Gastroesophageal sphincter (tissue), 4 donors: ENCODE measurements around the gene GPR84. TPM values are rescaled to one million over a fixed set of nuclear protein-coding genes. Genes with fewer than 3 reads are reported as not detected.
A peak's percentile ranks its signal among the peaks of the same experiment; 100 is the strongest.

Source experiments
- ATAC-seq: fragments of 150-250 bp; one replicate; pipeline ENCODE4 v1.9.1; 2016; ENCODE audit warnings: mild to moderate bottlenecking, moderate library complexity
- H3K27ac ChIP-seq, 4 donors: fragments of 200-600 bp; sonication (generic) in 3 of 4; 1 replicate in 3 of 4; 2 replicates in 1 of 4; pipeline ENCODE4 v1.5.1; 2016 to 2019
- H3K27me3 ChIP-seq: fragments of 200-600 bp; sonication (generic); one replicate; pipeline ENCODE4 v1.5.1; 2019
- H3K36me3 ChIP-seq, 2 donors: fragments of 200-600 bp; sonication (generic); one replicate each; pipeline ENCODE4 v1.5.1; 2019; ENCODE audit warnings: control low read depth in 1 of 2
- H3K4me1 ChIP-seq, 3 donors: fragments of 200-600 bp; sonication (generic); 1 replicate in 2 of 3; 2 replicates in 1 of 3; pipeline ENCODE4 v1.5.1; 2016 to 2019; ENCODE audit warnings: control low read depth in 2 of 3
- H3K4me3 ChIP-seq, 2 donors: fragments of 200-600 bp; sonication (generic); one replicate each; pipeline ENCODE4 v1.5.1; 2019; ENCODE audit warnings: mild to moderate bottlenecking in 1 of 2, moderate library complexity in 1 of 2
- H3K9me3 ChIP-seq, 3 donors: fragments of 200-600 bp; sonication (generic); one replicate each; pipeline ENCODE4 v1.5.1; 2017 to 2019; ENCODE audit warnings: control low read depth in 2 of 3
- CTCF ChIP-seq, 4 experiments: fragments of 200-600 bp in 2 of 4; fragments of 450-650 bp in 2 of 4; sonication (generic) in 1 of 4; IDR thresholded peaks; one replicate each; pipeline ENCODE4 v1.5.1; 2017 to 2019; ENCODE audit warnings: antibody characterized with exemption in 4 of 4, mild to moderate bottlenecking in 2 of 4, moderate library complexity in 2 of 4
- EP300 ChIP-seq: sonication (generic); formaldehyde crosslinking; IDR thresholded peaks from one replicate; pipeline ENCODE4 v1.6.1; 2017; ENCODE audit warnings: antibody characterized with exemption, mild to moderate bottlenecking
- POLR2A ChIP-seq, 2 donors: fragments of 450-650 bp; IDR thresholded peaks; one replicate each; pipeline ENCODE4 v1.6.1; 2017; ENCODE audit warnings: antibody characterized with exemption in 2 of 2, mild to moderate bottlenecking in 2 of 2, moderate library complexity in 1 of 2
- POLR2AphosphoS5 ChIP-seq: sonication (generic); formaldehyde crosslinking; IDR thresholded peaks from one replicate; pipeline ENCODE4 v1.6.1; 2017; ENCODE audit warnings: antibody characterized with exemption
- WGBS, 2 donors: methylation state at CpG; one replicate each; pipeline ENCODE4 v1.1.5; 2018; ENCODE audit warnings: low coverage in 1 of 2; 5-methylcytosine and 5-hydroxymethylcytosine counted together
- total RNA-seq, 4 donors: library from RNA; depleted of rRNA; stranded (reverse); fragments of >200 nt; gene quantifications; one replicate each; pipeline ENCODE4 v1.1.0, GENCODE V29; 2016

The GPR84 gene
- total RNA-seq, 4 donors from 2014 or later, result 0.54 TPM; not detected in 3

DNA sequence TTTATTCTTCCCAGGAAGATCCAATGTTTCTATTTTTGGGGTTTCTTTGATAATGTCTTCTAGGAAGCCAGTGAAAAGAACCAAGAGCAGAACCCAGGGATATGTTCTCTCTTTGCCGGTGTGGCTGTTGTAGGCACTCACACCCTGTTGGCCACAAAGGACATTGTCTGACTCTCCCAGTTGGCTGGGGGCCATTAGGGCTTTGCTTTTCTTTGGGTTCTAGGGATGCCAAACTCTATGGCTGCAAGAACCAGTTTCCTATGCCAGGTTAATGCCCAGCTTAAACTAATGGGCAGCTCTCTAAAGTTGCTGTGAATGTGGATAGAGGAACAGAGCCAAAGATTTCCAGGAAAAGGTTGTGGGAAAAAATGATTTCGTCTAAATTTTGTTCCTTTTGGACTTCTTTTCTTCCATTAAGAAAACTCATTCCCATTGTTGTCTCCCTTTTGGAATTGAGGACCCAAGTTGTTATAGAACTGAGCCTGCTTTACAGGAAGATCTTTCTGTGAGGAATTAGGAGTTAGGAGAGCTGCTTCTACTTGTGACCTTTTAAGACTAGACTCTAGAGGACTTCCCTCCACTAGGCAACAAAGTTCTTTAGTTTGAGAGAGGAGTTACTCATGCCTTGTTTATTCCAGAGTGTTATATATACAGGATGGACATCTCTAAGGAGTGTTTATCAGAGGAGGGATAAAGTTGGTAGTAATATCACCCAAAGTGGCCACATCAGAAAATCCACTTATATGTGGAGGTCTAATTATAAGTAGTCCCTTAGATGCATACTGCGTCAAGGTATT is 26.2 kb downstream of the GPR84 start:
- no peak for TF ChIP-seq POLR2AphosphoS5
- TF ChIP-seq CTCF (IDR thresholded peaks at IDR 0.05), result peak in 1 of 4 experiments; percentile 12
- no peak for TF ChIP-seq EP300
- TF ChIP-seq POLR2A (IDR thresholded peaks at IDR 0.05), result no peak
- Histone ChIP-seq H3K27ac (peak overlapping the region in 3 of 4 donors; percentile 56 to 74 (median 71)), H3K4me1 (peaks cover 8 to 87% (median 22%) of the 10 kb centered on the region in 3 donors), H3K4me3 (no peak overlapping the region), H3K27me3 (no peaks in the 10 kb centered on the region), H3K36me3 (peaks cover 0 to 27% of the 10 kb centered on the region in 2 donors), H3K9me3 (no peaks in the 10 kb centered on the region)
- WGBS, 2 donors, result 28 to 33% methylated on average over 3 of the region's 3 CpGs
- ATAC-seq, result peak; percentile 13

DNA sequence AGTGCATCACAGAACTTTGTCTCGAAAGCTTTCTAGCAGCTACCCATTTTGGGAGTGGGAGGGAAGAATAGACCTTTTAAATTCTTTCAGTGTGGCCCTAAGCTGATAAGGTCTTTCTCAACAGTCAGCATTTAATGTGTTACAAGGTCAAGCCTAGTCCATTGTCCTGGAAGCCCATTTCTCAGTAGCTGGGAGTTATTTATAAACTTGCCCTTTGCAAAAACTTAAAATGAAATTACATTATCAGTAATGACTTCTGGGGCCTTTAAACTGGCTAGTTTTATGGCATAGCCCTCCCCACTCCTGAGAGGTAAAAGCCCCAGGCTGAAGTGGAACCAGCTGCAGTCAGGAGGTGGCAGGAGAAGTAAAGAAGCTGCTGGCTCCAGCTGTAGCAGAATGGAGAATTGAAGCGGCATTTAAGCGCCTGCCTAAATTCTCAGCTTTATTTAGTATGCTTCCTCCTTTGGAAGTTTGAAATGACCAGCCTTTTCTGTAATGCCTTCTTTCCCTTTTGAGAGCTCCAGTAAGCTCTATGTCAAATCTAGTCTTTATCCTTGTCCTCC is 26.9 kb downstream of the GPR84 start:
- peaks cover 8 to 94% (median 22%) of the 10 kb centered on the region in 3 donors for H3K4me1 ChIP-seq
- no peaks in the 10 kb centered on the region for H3K9me3 ChIP-seq
- WGBS, 2 donors, result 11 to 18% methylated on average over 3 of the region's 3 CpGs
- H3K27ac ChIP-seq, result peak overlapping the region in 3 of 4 donors; percentile 56 to 74 (median 71)
- peak in 2 of 4 experiments; percentile 15 to 51 for TF ChIP-seq CTCF (IDR thresholded peaks at IDR 0.05)
- no peak for TF ChIP-seq POLR2AphosphoS5
- no peak for TF ChIP-seq EP300
- no peak for TF ChIP-seq POLR2A (IDR thresholded peaks at IDR 0.05)
- no peak overlapping the region for H3K4me3 ChIP-seq
- ATAC-seq, result peak; percentile 44
- peaks cover 0 to 21% of the 10 kb centered on the region in 2 donors for H3K36me3 ChIP-seq
- H3K27me3 ChIP-seq, result no peaks in the 10 kb centered on the region

DNA sequence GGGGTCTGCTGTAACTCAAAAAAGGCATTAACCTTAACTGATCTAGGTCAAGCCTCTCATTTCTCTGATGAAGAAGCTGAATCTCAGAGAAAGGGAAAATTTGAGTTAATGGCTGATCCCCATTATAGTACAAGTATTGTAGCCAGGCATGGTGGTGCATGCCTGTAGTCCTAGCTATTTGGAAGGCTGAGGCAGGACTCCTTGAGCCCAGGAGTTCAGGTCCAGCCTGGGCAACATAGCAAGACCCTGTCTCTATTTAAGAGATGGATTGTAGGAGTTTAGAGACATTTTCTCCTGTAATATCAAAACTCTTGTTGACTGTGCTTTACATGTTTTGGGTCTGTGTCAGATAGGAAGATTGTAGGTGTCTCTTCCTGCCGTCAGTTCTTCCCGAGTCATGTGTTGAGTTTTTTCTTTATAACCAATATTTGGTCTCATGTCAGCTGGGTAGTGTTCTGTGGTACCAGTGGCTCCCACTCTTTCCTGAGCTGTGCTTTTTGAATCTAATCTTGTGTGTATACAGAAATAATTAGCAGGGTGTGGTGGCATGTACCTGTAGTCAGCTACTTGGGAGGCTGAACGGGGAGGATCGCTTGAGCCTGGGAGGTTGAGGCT is 30.8 kb downstream of the GPR84 start:
- 80 to 94% methylated on average over 1 to 4 of the region's 4 CpGs for WGBS, 2 donors
- no peak overlapping the region for H3K4me3 ChIP-seq
- H3K9me3 ChIP-seq, result no peaks in the 10 kb centered on the region
- H3K36me3 ChIP-seq, result peaks cover 0 to 14% of the 10 kb centered on the region in 2 donors
- ATAC-seq, result no peak
- no peak overlapping the region for H3K27ac ChIP-seq
- H3K27me3 ChIP-seq, result no peaks in the 10 kb centered on the region
- TF ChIP-seq POLR2AphosphoS5 (no peak), CTCF (IDR thresholded peaks at IDR 0.05) (no peak), POLR2A (IDR thresholded peaks at IDR 0.05) (no peak), EP300 (no peak)
- H3K4me1 ChIP-seq, result peaks cover 3 to 98% (median 20%) of the 10 kb centered on the region in 3 donors

DNA sequence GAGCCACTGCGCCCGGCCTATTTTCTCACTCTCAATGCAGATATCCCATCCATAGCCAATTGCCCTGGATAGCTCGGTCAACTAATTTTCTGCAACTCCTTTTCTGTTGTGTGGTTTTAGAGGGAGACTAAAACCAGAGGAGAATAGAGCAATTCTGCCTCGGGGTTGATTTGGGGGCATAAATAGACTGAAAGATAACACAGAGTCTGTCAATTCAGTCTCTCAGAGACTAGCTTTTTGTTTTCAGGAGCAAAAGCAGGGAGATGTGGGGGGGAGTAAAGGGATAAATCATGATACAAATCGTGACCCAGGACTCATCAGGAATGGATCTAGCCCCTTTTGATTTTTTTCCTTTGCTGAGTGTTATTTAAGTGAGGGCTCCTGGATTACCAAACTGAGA is 32.8 kb downstream of the GPR84 start:
- WGBS, 2 donors, result 49 to 80% methylated on average over 1 to 5 of the region's 5 CpGs
- H3K4me1 ChIP-seq, result peaks cover 0 to 98% (median 20%) of the 10 kb centered on the region in 3 donors
- TF ChIP-seq POLR2A (IDR thresholded peaks at IDR 0.05), result no peak
- no peak for TF ChIP-seq CTCF (IDR thresholded peaks at IDR 0.05)
- TF ChIP-seq POLR2AphosphoS5, result no peak
- no peak for TF ChIP-seq EP300

More for the DNA sequence above, 32.8 kb downstream of the GPR84 start:
- no peaks in the 10 kb centered on the region for H3K27me3 ChIP-seq
- H3K27ac ChIP-seq, result no peak overlapping the region
- no peak overlapping the region for H3K4me3 ChIP-seq
- peaks cover 0 to 14% of the 10 kb centered on the region in 2 donors for H3K36me3 ChIP-seq
- no peak for ATAC-seq
- no peaks in the 10 kb centered on the region for H3K9me3 ChIP-seq
